22Rv1 (cell line): ENCODE results near the gene RNF44.

ENCODE experiments used
- H3K27ac ChIP-seq: fragments of 450-650 bp; 2 replicates; pipeline ENCODE4 v1.5.1; 2017
- CTCF ChIP-seq: fragments of 450-650 bp; IDR thresholded peaks from 2 replicates; pipeline ENCODE4 v1.5.1; 2017; ENCODE audit warnings: mild to moderate bottlenecking
- ZFX ChIP-seq: fragments of 450-650 bp; IDR thresholded peaks from 2 replicates; pipeline ENCODE4 v1.6.1; 2017; ENCODE audit warnings: antibody characterized with exemption, borderline replicate concordance

RNF44 gene

GRCh38 chr5:176503496-176503895 is 33.7 kb downstream of the RNF44 start:
- no peak overlapping the region for H3K27ac ChIP-seq
- TF ChIP-seq ZFX (no peak), CTCF (no peak)

GRCh38 chr5:176501333-176501732 is 35.9 kb downstream of the RNF44 start:
- no peak overlapping the region for H3K27ac ChIP-seq
- TF ChIP-seq ZFX (no peak), CTCF (no peak)

DNA sequence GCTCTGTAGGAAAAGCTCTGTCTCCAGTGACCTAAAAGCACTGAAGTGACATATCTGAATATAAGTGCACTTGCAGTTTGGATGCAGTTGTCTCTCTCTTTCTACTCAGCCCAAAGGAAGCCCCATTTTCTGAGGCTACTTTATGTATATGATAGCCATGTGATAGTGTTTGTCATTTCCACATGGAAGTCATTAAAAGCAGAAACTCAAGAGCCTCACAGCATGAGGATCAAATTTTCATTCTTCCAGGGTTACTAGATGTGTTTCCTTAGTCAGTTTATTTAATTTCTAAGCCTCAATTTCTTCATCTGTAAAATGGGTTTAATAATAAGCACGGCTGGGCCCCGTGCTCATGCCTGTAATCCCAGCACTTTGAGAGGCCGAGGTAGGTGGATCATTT is 36.7 kb downstream of the RNF44 start:
- no peak overlapping the region for H3K27ac ChIP-seq
- no peak for TF ChIP-seq CTCF
- TF ChIP-seq ZFX = no peak

GRCh38 chr5:176499273-176499672 is 37.9 kb downstream of the RNF44 start:
- no peak for TF ChIP-seq CTCF
- TF ChIP-seq ZFX = no peak
- no peak overlapping the region for H3K27ac ChIP-seq

DNA sequence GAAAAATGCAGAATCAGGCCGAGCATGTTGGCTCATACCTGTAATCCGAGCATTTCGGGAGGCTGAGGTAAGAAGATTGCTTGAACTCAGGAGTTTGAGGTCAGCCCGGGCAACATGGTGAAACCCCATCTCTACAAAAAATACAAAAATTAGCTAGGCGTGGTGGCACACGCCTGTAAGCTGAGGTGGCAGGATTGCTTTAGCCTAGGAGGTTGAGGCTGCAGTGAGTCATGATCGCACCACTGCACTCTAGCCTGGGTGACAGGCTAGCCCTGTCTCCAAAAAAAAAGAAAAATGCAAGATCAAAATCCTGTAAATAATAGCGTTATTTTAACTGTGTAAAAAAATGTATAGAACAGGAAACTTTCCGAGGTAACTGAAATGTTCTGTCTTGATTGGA is 39.4 kb downstream of the RNF44 start:
- TF ChIP-seq ZFX = no peak
- no peak for TF ChIP-seq CTCF
- no peak overlapping the region for H3K27ac ChIP-seq

DNA sequence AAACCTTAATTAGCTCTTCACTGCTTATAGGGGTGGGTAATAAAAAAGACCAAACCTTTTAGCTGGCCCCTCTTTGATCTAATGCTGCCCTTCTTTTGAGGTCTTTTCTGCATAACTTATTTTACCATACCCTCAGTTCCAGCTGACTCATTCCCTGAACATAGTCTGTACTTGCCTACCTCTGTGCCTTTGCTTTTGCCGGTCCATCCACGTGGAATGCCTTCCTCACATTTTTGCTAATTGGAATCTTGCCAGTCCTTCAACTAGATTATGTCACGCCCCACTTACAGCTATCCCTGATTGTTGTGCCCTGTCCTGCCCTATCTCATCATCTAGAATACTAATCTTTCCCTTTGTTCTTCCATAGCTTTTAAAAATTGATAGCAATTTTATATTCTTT is 44.8 kb downstream of the RNF44 start:
- TF ChIP-seq ZFX = no peak
- TF ChIP-seq CTCF = no peak
- no peak overlapping the region for H3K27ac ChIP-seq

- no peak overlapping the region for H3K27ac ChIP-seq
- TF ChIP-seq CTCF (no peak), ZFX (no peak)
Measured at GRCh38 chr5:176491901-176492300, 45.3 kb downstream of the RNF44 start.

- H3K27ac ChIP-seq = no peak overlapping the region
Measured at GRCh38 chr5:176491101-176491502, 46.1 kb downstream of the RNF44 start.

More at GRCh38 chr5:176491101-176491502, 46.1 kb downstream of the RNF44 start:
- TF ChIP-seq CTCF = no peak
- no peak for TF ChIP-seq ZFX
